HG03521 (cell line): Measurements from ENCODE around the gene NUP85.
"Not testable (repeated sequence)": the region's sequence is repeated elsewhere in the genome, so short reads cannot be mapped to it uniquely, and the experiment has no call there.

Source experiments
- ATAC-seq: cut with Tn5 transposase; IDR thresholded peaks from one replicate; pipeline ENCODE4 v1.9.1; 2021; ENCODE audit warnings: mild to moderate bottlenecking, moderate library complexity; ENCODE audit not compliant: unreplicated experiment

NUP85 gene

GRCh38 chr17:75205037-75205792, at the start of gene NUP85:
Gene NUP85 (plus strand): TSS chr17:75205679. CDS start chr17:75205762, 83 bp downstream.
- peak; percentile 70 for ATAC-seq

- not testable (repeated sequence) for ATAC-seq
Observed at GRCh38 chr17:75158480-75158879, 47.0 kb upstream of the NUP85 start.

GRCh38 chr17:75159196-75160031, 46.1 kb upstream of the NUP85 start:
- ATAC-seq: no peak

GRCh38 chr17:75160211-75160610, 45.3 kb upstream of the NUP85 start:
- ATAC-seq: no peak

DNA sequence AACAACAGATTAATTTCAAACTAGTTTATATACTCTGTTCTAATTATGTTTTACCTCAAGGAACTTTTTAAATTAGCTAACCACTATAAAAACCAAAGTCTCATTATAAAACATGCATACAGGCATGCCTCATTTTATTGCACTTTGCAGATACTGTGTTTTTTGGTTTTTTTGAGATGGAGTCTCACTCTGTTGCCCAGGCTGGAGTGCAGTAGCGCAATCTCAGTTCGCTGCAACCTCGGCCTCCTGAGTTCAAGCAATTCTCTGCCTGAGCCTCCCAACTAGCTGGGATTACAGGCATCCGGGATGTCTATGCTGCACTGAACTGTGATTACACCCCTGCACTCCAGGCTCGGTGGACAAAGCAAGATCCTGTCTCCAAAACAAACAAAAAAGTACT, 42.4 kb upstream of the NUP85 start:
- ATAC-seq: no peak

DNA sequence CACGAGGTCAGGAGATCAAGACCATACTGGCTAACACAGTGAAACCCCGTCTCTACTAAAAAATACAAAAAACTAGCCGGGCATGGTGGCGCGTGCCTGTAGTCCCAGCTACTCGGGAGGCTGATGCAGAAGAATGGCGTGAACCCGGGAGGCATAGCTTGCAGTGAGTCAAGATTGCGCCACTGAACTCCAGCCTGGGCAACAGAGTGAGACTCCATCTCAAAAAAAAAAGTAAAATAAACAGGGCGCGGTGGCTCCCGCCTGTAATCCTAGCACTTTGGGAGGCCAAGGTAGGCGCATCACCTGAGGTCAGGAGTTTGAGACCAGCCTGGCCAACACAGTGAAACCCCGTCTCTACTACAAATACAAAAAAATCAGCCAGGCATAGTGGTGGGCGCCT, 40.9 kb upstream of the NUP85 start:
- not testable (repeated sequence) for ATAC-seq

- no peak for ATAC-seq
Observed at GRCh38 chr17:75168998-75169397, 36.5 kb upstream of the NUP85 start.

- no peak for ATAC-seq
Observed at GRCh38 chr17:75173526-75173925, 32.0 kb upstream of the NUP85 start.

GRCh38 chr17:75174996-75175395, 30.5 kb upstream of the NUP85 start:
- ATAC-seq: no peak

GRCh38 chr17:75176625-75177024, 28.9 kb upstream of the NUP85 start:
- ATAC-seq: no peak

- no peak for ATAC-seq
Observed at GRCh38 chr17:75178453-75178852, 27.0 kb upstream of the NUP85 start.

- ATAC-seq: no peak
Observed at GRCh38 chr17:75181110-75181509, 24.4 kb upstream of the NUP85 start.

GRCh38 chr17:75181608-75182318, 23.7 kb upstream of the NUP85 start:
- no peak for ATAC-seq

DNA sequence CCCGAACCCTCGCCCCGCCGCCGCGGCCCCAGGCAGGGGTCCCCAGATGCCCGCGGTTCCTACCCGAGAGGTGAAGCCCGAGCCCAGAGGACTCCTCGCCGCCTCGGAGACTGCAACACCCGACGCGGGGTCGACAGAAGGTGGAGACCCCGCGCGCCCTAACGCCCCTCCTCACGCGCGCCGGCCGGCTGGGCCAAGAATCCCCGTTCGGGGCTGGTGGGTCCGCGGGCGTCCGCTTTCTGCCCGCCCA, 23.2 kb upstream of the NUP85 start:
- ATAC-seq: peak; percentile 22

GRCh38 chr17:75182569-75183436, 22.7 kb upstream of the NUP85 start, which contains the start of gene SUMO2:
Gene SUMO2 (minus strand): TSS chr17:75182959. CDS start chr17:75182834, 125 bp downstream.
- ATAC-seq: peak; percentile 72

GRCh38 chr17:75183999-75184884, 21.2 kb upstream of the NUP85 start:
- no peak for ATAC-seq

GRCh38 chr17:75188614-75189013, 16.9 kb upstream of the NUP85 start:
- no peak for ATAC-seq

DNA sequence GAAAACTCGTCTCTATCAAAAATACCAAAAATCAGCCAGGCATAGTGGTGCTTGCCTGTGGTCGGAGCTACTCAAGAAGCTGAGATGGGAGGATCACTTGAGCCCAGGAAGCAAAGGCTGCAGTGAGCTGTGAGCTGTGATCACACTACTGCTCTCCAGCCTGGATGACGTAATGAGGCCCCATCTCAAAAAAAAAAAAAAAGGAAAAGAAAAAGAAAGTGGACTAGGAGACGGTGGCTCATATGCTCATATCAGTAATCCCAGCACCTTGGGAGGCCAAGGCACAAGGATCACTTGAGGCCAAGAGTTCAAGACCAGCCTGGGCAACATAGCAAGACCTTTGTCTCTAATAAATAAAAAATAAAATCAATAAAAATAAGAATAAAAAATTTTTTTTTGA, 13.9 kb upstream of the NUP85 start:
- ATAC-seq: no peak

DNA sequence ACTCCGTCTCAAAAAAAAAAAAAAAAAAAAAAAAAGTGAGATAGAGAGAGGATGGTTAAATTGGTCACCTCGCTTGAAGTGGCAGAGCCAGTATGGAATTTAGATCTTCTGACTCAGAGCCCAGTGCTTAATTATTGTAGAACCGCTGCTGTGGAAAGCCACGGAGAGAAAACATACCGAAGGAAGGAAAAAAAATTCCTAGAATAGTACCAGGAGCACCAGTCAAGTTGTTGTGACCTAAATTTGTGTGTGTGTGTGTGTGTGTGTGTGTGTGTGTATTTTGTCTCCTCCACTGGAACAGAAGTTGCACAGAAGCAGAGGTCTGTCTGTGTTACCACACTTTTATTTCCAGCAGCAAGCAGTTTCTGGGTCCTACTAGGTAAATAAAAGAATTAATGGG, 10.6 kb upstream of the NUP85 start:
- ATAC-seq: no peak
